Panc1 (cell line): ENCODE data around the gene SERGEF. TPM values are rescaled to one million over a fixed set of nuclear protein-coding genes. Genes with fewer than 3 reads are reported as not detected.

ENCODE experiments used
- ATAC-seq: fragments of 200-7000 bp; cut with Tn5 transposase; 2 replicates; pipeline ENCODE4 v1.9.1; 2020; ENCODE audit warnings: mild to moderate bottlenecking, moderate library complexity
- BruUV-seq: library from RNA; stranded (reverse); fragments of 400-500 nt; replicated peaks from 2 replicates; lab custom pipeline; 2021; lab: Mats Ljungman, UMichigan
- CTCF ChIA-PET: fragments of 300-600 bp; sonication (Branson Sonifier 250); formaldehyde crosslinking; loops from one replicate; lab custom pipeline; 2022; ENCODE audit warnings: antibody characterized with exemption; lab: Charles Lee
- POLR2A ChIA-PET: fragments of 300-600 bp; sonication (Branson Sonifier 250); formaldehyde crosslinking; loops from one replicate; lab custom pipeline; 2022; ENCODE audit warnings: antibody characterized with exemption; lab: Charles Lee
- DNase-seq: peaks from one replicate; pipeline ENCODE4 v3.0.0-alpha.2; 2010; ENCODE audit warnings: low read depth, low spot score
- H3K27ac ChIP-seq: 2 replicates; pipeline ENCODE4 v1.5.1; 2011; ENCODE audit warnings: mild to moderate bottlenecking, low read length, inconsistent platforms
- H3K27me3 ChIP-seq: fragments of 200-500 bp; sonication (Bioruptor generic); 2 replicates; pipeline ENCODE4 v1.6.0; 2014; ENCODE audit warnings: low read length, inconsistent platforms; ENCODE audit not compliant: control insufficient read depth, insufficient read depth
- H3K36me3 ChIP-seq: fragments of 200-500 bp; sonication (Bioruptor generic); 2 replicates; pipeline ENCODE4 v1.5.1; 2014; ENCODE audit warnings: inconsistent platforms, mild to moderate bottlenecking, low read length, moderate library complexity; ENCODE audit not compliant: control insufficient read depth, insufficient read depth
- H3K4me1 ChIP-seq: 2 replicates; pipeline ENCODE4 v1.5.1; 2011; ENCODE audit warnings: inconsistent platforms, mild to moderate bottlenecking, low read length, moderate library complexity; ENCODE audit not compliant: control insufficient read depth, insufficient read depth
- H3K4me3 ChIP-seq, 2 experiments: 2 replicates each; pipeline ENCODE4 v1.5.1; 2011 to 2012; ENCODE audit warnings: low read depth in 2 of 2, low read length in 2 of 2, mild to moderate bottlenecking in 2 of 2, inconsistent platforms in 1 of 2, moderate library complexity in 1 of 2
- H3K9me3 ChIP-seq: fragments of 200-500 bp; sonication (Bioruptor generic); 2 replicates; pipeline ENCODE4 v1.5.1; 2014; ENCODE audit warnings: low read depth, mild to moderate bottlenecking, inconsistent platforms, low read length, moderate library complexity; ENCODE audit not compliant: control insufficient read depth, insufficient read depth
- POLR2AphosphoS5 ChIP-seq: IDR thresholded peaks from 2 replicates; pipeline ENCODE4 v1.6.1; 2012; ENCODE audit warnings: mild to moderate bottlenecking, low read depth, low read length, moderate library complexity
- SIN3A ChIP-seq: IDR thresholded peaks from 2 replicates; pipeline ENCODE4 v1.6.1; 2012; ENCODE audit warnings: low read depth, mild to moderate bottlenecking, low read length, moderate library complexity, borderline replicate concordance; ENCODE audit not compliant: insufficient read depth
- TCF7L2 ChIP-seq: IDR thresholded peaks from 2 replicates; pipeline ENCODE4 v1.6.1; 2011; ENCODE audit warnings: mild to moderate bottlenecking, low read depth, low read length, inconsistent platforms
- in situ Hi-C: cut with HindIII; loops from 2 replicates; pipeline ENCODE4 v1.10.0; 2016; ENCODE audit warnings: low sequenced_read_pairs, low pct_unique_long_range_greater_than_20kb
- intact Hi-C: fragments of 100-400 bp; cut with micrococcal nuclease; formaldehyde crosslinking; loops from one replicate; pipeline ENCODE4 v1.10.0; 2022; ENCODE audit not compliant: unreplicated experiment
- total RNA-seq: library from RNA; stranded (reverse); gene quantifications from one replicate; pipeline ENCODE4 v1.2.1, GENCODE V29; 2021; ENCODE audit not compliant: unreplicated experiment
- TF ChIP-seq, protein P1 (sequence below), 2 experiments: IDR thresholded peaks; 2 replicates each; pipeline ENCODE4 v1.6.1; 2011 to 2012; ENCODE audit warnings: low read depth in 2 of 2, control low read depth in 1 of 2, low read length in 1 of 2, mild to moderate bottlenecking in 1 of 2, moderate library complexity in 1 of 2; ENCODE audit not compliant: insufficient read depth in 1 of 2
- TF ChIP-seq, protein P2 (sequence below): fragments of 450-650 bp; IDR thresholded peaks from 2 replicates; pipeline ENCODE4 v1.5.1; 2017; ENCODE audit warnings: mild to moderate bottlenecking

SERGEF gene
- total RNA-seq, 1 experiment from 2014 or later, result 35.5 TPM

DNA sequence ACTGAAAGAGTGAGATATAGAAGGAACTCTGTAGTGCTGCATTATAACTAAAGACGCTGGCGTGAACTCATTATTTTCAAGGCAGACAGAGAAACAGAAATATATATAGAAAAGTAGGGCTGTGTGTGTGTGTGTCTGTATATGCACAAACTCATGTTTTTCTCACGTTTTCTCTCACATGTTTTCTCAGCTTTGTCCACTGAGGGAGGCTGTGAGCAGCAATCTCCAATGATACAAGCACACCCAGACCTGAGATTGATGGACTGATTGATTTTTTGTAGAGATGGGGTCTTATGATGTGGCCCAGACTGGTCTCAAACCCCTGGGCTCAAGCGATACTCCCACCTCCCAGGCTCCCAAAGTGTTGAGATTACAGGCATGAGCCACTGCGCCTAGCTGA is 122.5 kb downstream of the SERGEF start:
- CTCF ChIA-PET, result interaction anchor here (0.7 kb wide), 1 partner anchor 316 kb away, joined by 5 read pairs; no protein-coding TSS in a partner anchor
- H3K4me1 ChIP-seq, result no peaks in the 10 kb centered on the region
- in situ Hi-C loops (no loop called here), intact Hi-C loops (no loop called here)
- ATAC-seq (no peak), DNase-seq (no peak)
- POLR2A ChIA-PET, result no interaction called here
- BruUV-seq, result no TSS peak
- TF ChIP-seq, protein P1, sequence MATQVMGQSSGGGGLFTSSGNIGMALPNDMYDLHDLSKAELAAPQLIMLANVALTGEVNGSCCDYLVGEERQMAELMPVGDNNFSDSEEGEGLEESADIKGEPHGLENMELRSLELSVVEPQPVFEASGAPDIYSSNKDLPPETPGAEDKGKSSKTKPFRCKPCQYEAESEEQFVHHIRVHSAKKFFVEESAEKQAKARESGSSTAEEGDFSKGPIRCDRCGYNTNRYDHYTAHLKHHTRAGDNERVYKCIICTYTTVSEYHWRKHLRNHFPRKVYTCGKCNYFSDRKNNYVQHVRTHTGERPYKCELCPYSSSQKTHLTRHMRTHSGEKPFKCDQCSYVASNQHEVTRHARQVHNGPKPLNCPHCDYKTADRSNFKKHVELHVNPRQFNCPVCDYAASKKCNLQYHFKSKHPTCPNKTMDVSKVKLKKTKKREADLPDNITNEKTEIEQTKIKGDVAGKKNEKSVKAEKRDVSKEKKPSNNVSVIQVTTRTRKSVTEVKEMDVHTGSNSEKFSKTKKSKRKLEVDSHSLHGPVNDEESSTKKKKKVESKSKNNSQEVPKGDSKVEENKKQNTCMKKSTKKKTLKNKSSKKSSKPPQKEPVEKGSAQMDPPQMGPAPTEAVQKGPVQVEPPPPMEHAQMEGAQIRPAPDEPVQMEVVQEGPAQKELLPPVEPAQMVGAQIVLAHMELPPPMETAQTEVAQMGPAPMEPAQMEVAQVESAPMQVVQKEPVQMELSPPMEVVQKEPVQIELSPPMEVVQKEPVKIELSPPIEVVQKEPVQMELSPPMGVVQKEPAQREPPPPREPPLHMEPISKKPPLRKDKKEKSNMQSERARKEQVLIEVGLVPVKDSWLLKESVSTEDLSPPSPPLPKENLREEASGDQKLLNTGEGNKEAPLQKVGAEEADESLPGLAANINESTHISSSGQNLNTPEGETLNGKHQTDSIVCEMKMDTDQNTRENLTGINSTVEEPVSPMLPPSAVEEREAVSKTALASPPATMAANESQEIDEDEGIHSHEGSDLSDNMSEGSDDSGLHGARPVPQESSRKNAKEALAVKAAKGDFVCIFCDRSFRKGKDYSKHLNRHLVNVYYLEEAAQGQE (IDR thresholded peaks at IDR 0.05; ENCODE audit: insufficient read depth in 1 of 2, low read depth in 2 of 2, low read length in 1 of 2), result no peak
- TF ChIP-seq, protein P2, sequence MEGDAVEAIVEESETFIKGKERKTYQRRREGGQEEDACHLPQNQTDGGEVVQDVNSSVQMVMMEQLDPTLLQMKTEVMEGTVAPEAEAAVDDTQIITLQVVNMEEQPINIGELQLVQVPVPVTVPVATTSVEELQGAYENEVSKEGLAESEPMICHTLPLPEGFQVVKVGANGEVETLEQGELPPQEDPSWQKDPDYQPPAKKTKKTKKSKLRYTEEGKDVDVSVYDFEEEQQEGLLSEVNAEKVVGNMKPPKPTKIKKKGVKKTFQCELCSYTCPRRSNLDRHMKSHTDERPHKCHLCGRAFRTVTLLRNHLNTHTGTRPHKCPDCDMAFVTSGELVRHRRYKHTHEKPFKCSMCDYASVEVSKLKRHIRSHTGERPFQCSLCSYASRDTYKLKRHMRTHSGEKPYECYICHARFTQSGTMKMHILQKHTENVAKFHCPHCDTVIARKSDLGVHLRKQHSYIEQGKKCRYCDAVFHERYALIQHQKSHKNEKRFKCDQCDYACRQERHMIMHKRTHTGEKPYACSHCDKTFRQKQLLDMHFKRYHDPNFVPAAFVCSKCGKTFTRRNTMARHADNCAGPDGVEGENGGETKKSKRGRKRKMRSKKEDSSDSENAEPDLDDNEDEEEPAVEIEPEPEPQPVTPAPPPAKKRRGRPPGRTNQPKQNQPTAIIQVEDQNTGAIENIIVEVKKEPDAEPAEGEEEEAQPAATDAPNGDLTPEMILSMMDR, result peak; percentile 42
- no peak overlapping the region for H3K4me3 ChIP-seq
- H3K27me3 ChIP-seq, result no peaks in the 10 kb centered on the region
- H3K36me3 ChIP-seq, result no peaks in the 10 kb centered on the region
- no peaks in the 10 kb centered on the region for H3K9me3 ChIP-seq
- no peak overlapping the region for H3K27ac ChIP-seq

DNA sequence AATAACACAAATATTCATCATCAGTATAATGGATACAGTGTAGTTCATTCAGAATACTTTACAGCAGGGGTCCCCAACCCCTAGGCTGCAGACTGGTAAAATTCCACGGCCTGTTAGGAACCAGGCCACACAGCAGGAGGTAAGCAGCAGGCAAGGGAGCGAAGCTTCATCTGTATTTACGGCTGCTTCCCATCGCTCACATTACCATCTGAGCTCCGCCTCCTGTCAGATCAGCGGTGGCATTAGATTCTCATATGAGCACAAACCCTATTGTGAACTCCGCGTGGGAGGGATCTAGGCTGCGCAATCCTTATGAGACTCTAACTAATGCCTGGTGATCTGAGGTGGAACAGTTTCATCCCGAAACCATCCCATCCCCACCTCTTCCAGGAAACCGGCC is 125.1 kb downstream of the SERGEF start:
- Histone ChIP-seq H3K4me3 (no peak overlapping the region), H3K4me1 (no peaks in the 10 kb centered on the region), H3K36me3 (no peaks in the 10 kb centered on the region), H3K27me3 (no peaks in the 10 kb centered on the region), H3K9me3 (no peaks in the 10 kb centered on the region), H3K27ac (no peak overlapping the region)
- in situ Hi-C loops, result no loop called here
- TF ChIP-seq, protein P2, result no peak
- TF ChIP-seq TCF7L2, result no peak
- no peak for TF ChIP-seq SIN3A
- no peak for TF ChIP-seq POLR2AphosphoS5
- TF ChIP-seq, protein P1 (IDR thresholded peaks at IDR 0.05; ENCODE audit: insufficient read depth in 1 of 2, low read depth in 2 of 2, low read length in 1 of 2), result no peak
- intact Hi-C loops, result no loop called here
- no peak for DNase-seq
- BruUV-seq, result no TSS peak
- ChIA-PET POLR2A (no interaction called here), CTCF (no interaction called here)
- ATAC-seq, result no peak
